NOMO-1 treated with dmso at 0.1 percent for 144 hours (cell line): ENCODE data around the gene RASGRF2.
"Not testable (repeated sequence)": the region's sequence is repeated elsewhere in the genome, so short reads cannot be mapped to it uniquely, and the experiment has no call there.

Source experiments
- DNase-seq: peaks from one replicate; lab custom pipeline; 2025; ENCODE audit not compliant: unreplicated experiment; lab: John Stamatoyannopoulos, UW

RASGRF2 gene

DNA sequence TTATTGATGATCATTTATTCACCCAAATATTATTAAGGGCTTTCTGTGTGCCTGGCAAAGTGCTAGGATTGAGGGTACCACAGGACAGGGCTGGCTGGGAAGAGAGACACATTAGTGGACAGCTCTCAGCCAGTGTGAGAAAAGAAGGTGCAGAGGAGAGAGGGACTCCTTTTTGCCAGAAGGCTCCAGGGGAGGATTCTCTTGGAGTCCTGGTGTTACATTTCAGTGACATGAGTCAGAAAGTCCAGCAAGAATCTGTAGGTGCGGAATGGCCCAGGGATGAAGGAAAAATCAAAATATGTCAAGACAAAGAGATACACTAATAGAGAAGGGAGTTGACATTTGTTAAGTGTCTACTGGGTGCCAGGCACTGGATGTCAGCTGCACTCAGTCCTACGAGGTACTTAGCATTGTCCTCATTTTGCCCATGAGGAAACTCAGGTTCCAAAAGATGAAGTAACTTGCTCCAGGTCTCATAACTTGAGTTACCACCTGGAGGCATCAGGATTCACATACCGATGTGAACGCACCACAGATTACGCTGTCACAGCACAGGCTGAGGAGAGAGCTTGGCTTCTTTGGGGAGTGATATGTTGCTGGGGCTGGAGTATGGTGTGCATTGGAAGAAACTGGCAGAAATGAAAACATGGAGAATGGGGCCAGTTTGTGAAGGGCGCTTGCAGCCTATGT lies 60.5 kb downstream of the RASGRF2 start:
- no peak for DNase-seq

DNA sequence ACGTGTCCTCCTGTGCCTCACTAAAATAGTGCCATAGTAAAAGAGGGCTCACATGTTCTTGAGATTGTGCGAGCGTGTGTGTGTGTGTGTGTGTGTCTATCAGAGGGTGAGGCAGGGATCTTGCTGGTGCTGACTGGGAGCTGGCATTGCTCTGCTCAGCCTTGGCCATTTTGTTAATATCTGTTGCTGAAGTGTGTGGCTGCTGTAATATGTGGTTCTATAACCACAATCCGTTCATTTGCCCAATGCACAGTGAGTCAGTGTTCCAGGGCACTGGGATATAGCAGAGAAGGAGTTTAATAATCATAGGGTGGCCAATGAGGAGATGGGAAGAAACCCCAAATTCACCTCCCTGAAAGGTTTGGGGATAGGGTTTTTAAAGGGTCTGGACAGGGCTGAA lies 61.3 kb downstream of the RASGRF2 start:
- no peak for DNase-seq

DNA sequence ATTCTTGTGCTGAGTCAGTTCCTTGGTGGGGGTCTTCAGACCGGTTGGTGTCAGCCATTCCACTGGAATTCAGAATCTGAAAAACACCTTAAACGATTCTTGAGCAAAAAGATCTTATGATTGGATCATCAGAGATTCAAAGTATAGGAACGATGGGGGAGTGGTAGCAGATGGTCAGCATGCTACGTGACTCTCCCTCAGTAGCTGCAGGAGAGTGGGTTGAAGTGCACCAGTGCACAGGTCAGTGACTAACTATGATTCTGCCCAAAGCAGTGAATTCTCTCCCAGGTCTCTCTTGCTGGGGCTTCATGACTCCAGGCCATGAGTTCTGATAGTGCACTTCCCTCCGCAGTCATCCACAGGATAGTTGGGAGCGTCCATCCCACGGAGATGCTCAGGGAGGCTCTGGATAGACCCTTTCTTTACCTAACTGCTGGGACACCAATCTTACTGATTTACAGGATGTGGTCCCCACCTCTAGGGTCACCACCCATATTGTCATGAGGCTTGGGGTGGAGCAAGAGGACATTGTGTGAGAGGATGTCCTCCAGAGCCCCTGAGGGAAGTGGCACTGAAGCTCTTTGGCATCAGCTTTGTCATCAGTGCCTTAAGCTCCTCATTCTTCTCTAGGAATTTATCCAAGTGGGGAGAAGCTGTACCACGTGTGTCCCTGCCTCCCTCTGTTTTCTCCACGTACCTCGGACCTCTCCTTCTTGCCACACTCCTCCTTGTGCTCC lies 62.0 kb downstream of the RASGRF2 start:
- DNase-seq = no peak

DNA sequence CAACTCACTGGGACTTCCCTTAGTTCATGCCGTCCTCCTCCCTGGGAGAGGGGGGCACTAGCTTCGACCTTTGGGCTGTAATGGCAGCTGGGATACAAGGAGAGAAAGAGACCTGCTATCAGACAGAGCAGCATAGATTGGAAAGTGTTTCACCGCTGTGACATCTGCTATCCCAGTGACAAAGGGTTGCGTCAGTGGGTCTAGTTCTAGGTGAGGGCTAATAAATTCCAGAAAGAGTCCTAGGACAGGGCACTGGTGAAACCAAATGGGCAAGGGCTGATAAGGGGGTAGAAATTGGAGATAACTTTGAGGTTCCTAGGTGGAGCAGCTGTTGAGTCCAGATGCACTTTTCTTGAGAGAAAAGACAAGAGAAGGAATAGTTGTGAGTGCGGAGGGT lies 62.5 kb downstream of the RASGRF2 start:
- DNase-seq = no peak

DNA sequence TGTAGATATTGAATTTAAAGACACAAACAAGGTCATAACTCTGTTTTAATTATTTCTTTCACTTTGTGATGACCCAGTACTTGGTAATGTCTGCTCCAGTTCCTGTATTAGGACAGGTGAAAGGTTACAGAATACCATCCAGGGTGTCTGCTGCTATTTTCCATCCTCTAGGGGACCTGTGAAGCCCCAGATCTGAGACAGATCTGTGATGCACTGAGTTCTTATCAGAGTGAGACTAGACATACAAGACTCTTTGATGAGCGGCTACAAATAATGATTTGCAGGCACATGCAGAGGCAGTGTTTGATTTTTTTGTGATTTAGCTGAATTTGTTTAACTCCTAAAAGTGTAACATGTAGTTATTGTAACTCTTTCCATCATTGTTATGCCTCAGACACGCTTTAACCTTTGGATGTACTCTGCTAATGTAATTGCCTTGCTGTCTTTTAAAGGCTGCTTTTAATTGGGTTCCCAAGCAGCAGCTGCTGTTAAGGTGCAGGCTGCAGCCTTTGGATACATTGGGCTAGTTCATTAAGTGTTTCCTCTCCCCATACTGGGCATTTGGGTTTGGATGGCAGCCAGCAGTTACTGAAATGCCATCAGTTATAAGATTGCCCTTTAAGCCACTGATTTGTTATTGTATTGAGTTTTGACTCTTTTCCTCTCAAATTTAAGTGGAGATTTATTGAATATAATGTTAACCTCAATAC lies 63.3 kb downstream of the RASGRF2 start:
- no peak for DNase-seq

DNA sequence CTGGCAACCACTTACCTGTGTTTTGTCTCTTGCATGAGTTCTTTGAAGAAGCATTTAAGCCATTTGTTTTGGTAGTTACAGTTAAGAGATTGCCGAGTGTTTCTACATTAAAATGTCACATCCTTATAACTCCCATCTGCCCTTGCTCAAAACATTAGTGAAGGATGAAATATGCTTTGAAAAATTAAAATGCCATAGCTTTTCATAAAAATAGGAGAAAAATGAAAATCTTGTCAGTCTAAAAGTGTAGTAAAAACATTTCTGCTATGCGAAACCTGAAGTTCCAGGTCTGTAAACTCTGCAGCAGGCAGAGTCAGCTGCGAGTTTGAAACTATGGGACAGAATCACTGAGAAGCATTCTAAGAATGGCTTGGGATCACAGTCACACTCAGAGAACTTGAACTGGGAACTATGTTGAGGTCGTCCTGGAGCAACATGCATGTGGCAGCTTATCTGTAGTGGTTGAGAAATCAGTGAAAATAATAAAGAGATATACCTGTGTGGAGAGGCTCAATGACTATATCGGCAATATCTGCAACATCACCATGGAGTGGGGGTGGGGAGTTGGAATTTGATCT lies 67.4 kb downstream of the RASGRF2 start:
- no peak for DNase-seq

DNA sequence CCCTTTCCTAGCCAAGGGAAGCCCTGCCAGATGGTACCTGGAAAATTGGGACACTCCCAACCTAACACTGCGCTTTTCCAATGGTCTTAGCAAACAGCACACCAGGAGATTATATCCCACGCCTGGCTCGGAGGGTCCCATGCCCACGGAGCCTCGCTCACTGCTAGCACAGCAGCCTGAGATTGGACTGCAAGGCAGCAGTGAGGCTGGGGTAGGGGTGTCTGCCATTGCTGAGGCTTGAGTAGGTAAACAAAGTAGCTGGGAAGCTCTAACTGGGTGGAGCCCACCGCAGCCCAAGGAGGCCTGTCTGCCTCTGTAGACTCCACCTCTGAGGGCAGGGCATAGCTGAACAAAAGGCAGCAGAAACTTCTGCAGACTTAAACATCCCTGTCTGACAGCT lies 68.7 kb downstream of the RASGRF2 start:
- not testable (repeated sequence) for DNase-seq

DNA sequence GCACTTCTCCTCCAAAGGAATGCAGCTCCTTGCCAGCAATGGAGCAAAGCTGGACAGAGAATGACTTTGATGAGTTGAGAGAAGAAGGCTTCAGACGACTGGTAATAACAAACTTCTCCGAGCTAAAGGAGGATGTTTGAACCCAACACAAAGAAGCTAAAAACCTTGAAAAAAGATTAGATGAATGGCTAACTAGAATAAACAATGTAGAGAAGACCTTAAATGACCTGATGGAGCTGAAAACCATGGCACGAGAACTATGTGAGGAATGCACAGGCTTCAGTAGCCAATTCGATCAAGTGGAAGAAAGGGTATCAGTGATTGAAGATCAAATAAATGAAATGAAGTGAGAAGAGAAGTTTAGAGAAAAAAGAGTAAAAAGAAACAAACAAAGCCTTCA lies 69.6 kb downstream of the RASGRF2 start:
- DNase-seq = not testable (repeated sequence)

DNA sequence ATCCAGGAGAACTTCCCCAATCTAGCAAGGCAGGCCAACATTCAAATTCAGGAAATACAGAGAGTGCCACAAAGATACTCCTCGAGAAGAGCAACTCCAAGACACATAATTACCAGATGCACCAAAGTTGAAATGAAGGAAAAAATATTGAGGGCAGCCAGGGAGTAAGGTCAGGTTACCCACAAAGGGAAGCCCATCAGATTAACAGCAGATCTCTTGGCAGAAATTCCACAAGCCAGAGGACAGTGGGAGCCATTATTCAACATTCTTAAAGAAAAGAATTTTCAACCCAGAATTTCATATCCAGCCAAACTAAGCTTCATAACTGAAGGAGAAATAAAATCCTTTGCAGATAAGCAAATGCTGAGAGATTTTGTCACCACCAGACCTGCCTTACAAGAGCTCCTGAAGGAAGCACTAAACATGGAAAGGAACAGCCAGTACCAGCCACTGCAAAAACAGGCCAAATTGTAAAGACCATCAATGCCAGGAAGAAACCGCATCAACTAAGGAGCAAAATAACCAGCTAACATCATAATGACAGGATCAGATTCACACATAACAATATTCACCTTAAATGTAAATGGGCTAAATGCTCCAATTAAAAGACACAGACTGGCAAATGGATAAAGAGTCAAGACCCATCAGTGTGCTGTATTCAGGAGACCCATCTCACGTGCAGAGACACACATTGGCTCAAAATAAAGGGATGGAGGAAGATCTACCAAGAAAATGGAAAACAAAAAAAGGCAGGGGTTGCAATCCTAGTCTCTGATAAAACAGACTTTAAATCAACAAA lies 70.3 kb downstream of the RASGRF2 start:
- not testable (repeated sequence) for DNase-seq

DNA sequence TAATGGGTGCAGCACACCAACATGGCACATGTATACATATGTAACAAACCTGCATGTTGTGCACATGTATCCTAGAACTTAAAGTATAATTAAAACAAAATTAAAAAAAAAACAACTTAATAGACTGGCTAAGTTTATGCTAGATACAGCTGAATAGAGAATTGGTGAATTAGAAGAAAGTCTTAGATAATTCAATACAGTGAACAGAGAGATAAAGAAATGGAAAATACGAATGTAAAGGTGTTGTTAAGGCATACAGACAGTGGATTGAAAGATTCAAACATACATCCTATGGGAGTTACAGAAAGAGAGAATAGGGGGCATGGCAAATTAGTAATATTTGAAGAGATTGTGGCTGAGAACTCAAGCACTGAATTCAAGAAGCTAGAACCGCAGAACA lies 75.4 kb downstream of the RASGRF2 start:
- DNase-seq = no peak

DNA sequence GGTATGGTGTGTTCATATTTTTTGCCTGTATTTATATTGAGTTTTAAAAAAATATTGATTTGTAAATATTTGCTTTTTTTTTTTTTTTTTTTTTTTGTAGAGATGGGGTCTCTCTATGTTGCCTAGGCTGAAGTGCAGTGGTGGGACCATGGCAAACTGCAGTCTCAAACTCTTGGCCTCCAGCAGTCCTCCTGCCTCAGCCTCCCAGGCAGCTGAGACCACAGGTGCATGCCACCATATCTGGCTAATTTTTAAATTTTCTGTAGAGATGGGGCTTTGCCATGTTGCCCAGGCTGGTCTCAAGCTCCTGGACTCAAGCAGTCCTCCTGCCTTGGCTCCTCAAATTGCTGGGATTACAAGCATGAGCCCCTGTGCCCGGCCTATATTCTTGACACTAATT lies 78.3 kb downstream of the RASGRF2 start:
- DNase-seq = no peak

DNA sequence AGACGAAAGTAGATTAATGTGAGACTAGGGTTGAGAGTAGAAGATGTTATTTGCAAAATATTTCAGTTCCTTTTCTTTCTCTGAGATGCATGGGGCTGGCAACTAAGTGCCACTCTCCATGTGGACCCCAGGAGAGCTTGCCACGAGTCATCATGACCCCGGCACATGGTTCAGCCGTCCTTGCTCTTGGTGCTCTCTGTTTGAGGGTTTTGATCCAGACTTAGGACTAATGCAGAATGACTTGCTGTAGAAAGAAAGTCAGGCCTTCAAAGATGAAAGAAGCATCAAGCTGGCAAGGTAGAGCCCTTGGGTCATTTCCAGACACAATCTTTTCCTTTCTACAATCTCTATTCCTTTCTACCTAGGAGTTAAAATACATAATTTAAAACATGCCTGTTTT lies 84.7 kb downstream of the RASGRF2 start:
- DNase-seq = no peak

DNA sequence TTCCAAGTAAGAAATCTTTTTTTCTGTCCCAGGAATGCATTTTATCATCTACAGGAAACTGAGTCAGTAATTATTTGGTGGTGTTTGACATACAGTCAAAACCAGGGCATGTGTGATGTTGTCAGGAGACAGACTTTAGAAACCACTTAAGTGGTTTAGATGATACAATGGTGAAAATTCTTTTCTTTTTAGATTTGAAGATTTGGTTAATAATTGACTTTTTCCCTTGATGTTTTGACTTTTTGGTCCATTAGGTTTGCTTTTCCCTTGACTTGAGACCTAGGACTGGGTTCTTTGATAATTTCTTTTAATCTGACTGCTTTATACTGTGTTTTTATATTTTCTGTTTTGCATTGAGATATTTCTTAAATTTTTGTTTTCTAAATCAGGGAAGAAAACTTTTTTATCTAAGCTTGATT lies 85.2 kb downstream of the RASGRF2 start:
- DNase-seq = no peak

DNA sequence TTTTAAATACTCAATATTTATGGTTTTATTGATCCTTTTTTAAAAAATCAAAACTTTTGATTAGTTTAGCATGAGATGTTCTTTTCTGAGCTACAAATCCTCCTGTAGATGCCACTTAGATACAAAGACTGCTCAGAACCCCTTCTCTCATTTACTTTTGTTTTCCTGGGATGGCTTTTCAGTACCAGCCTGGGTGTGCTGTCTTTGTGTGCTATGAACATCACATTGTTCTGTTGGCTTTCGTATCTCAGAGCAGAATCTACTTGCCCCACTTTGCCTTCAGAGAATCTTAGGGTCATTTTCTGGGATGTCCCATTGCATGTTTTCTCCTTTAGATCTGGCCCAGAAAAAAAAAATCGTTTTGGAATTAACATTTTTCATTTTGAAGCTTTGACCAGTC lies 85.9 kb downstream of the RASGRF2 start:
- no peak for DNase-seq

DNA sequence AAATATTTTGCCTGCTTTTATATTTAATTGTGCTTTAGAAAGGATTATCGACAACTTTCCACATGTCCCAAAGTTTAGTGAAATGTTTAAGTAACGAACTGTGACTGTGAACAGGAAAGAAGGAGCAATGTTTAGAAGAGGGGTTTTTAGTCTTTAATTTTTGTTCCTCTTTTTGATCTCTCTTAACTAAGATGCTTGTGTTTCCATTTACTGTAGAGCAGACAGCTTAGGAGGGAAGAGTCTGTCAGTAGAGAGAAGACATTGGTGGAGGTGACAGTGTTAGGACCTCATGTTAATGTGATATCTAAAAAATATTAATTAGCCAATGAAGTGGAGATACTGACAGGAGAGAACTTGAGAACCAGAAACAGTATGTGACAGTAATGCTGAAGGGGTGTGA lies 92.2 kb downstream of the RASGRF2 start:
- no peak for DNase-seq

DNA sequence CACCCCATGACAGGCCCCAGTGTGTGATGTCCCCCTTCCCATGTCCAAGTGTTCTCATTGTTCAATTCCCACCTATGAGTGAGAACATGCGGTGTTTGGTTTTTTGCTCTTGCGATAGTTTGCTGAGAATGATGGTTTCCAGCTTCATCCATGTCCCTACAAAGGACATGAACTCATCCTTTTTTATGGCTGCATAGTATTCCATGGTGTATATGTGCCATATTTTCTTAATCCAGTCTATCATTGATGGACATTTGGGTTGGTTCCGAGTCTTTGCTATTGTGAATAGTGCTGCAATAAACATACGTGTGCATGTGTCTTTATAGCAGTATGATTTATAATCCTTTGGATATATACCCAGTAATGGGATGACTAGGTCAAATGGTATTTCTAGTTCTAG lies 93.1 kb downstream of the RASGRF2 start:
- DNase-seq = not testable (repeated sequence)

DNA sequence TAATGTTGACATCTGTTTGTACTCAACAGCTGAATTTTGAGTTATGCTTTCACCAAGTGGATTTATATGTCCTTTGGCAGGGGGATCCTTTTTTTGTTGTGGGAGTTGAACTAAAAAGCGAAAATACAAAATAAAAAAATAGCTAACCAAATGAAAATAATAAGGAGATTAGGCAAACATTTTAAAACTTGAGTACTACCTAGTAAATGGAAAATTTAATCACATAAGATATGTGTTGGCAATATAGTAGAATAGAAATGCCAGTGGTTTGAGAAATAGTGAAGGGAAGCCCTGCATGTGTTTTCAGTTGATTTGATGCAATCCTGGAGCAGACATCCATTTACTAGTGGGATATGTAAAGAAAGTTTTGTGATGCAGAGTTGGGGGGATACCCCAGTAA lies 98.0 kb downstream of the RASGRF2 start:
- no peak for DNase-seq

DNA sequence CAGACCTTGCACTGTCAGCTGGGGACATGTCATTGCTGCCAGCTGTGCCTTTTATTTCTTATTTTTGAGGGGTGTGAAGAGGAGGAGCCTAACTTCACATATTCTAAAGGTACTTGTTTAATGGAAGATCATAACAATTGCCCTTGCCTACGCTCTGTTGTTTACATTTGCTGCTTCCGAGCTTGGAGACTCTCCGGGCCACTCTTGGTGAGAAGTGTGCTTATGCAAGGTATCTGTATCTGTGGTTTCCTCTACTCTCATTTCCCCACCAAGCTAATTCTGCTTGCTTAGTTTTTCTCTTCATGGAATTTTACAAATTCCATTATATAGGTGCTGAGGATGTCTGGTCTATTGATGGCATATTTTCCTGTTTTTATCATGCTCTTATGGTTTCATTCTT lies 105.3 kb downstream of the RASGRF2 start:
- peak; percentile 11 for DNase-seq

DNA sequence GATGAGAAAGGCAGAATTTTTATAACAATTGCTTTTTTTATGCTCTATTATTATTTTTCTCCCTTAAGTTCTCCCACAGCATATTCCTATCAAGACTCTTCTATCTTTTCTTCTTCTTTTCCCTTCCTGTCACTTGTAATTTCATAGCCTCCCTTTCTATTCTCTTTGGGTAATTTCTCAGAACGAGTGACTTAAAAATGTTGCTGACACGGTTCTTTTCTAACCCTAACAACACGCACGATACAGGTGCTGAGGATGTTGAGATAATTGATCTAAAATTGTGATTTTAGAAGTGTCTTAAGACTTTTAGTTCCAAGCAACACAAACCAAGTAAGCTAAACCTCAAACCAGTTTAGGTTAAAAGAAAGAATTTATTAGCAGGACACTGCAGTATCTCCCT lies 105.9 kb downstream of the RASGRF2 start:
- DNase-seq = no peak

DNA sequence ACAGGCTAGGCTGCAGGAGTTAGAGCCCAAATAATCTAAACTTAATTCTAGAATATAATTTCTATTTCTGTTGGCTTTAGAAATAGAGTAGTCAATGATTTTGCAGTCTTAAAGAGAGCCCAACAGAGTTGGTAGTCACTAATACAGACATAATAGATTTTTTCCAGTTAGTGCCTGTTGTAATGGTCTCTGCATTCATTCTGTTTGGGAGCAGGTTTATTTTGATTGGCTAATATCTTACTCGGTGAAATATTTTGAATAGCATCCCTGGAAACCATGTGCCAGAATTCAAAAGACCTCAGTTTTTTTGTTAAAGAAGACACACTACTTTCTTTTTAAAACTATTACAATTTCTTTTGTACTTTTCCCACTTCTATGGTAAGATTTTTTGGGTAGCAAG lies 107.2 kb downstream of the RASGRF2 start:
- no peak for DNase-seq

DNA sequence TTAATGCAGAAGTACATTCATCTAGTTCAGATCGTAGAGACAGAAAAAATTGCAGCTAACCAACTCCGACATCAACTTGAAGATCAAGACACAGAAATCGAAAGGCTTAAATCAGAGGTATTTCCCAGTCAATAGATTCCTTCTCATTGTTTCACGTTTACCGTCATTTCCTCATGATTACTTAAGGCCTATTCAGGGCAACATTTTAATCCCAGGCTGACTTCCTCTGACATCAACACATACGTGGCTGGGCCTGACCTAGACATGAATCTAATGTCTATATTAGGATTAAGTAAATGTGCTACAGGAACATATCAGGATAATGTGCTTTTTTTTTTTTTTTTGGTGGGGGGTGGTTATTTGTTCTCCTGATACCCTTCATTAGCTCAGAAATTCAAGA lies 107.9 kb downstream of the RASGRF2 start:
- DNase-seq = no peak
